Astrocyte (in vitro differentiated cells and primary cell): Measurements from ENCODE around the gene CLASP1.

Experiments used
- EZH2 ChIP-seq: IDR thresholded peaks from 2 replicates; pipeline ENCODE4 v1.6.1; 2012; ENCODE audit warnings: mild to moderate bottlenecking, low read length, inconsistent platforms; ENCODE audit not compliant: insufficient read depth
- TF ChIP-seq, protein P1 (sequence below): IDR thresholded peaks from 2 replicates; pipeline ENCODE4 v1.5.1; 2011; ENCODE audit warnings: low read depth, mild to moderate bottlenecking, inconsistent platforms, low read length, moderate library complexity; ENCODE audit not compliant: insufficient read depth

DNA sequence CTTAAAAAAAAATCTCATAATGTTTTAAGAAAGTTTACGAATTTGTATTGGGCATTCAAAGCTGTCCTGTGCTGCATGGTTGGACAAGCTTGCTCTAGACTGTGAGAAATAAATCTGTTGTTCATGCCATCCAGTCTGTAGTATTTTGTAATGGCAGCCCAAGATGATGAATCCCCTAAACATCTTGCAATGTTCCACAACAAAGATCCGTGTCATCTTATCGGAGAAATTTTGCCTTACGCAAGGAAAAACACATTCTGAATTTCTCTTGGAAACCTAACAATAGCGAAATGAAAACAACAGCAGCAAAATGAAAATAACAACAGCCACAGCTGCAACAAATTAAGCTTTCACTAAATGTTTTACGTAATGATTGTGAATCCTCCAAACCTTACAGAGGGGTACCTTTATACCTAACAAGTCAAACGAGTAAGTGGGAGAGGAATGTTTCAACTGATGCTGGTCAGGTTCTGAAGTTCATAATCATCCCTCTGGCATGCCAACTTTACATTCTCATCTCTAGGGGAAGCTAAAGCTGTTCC is 194.6 kb downstream of the CLASP1 start:
- TF ChIP-seq, protein P1, sequence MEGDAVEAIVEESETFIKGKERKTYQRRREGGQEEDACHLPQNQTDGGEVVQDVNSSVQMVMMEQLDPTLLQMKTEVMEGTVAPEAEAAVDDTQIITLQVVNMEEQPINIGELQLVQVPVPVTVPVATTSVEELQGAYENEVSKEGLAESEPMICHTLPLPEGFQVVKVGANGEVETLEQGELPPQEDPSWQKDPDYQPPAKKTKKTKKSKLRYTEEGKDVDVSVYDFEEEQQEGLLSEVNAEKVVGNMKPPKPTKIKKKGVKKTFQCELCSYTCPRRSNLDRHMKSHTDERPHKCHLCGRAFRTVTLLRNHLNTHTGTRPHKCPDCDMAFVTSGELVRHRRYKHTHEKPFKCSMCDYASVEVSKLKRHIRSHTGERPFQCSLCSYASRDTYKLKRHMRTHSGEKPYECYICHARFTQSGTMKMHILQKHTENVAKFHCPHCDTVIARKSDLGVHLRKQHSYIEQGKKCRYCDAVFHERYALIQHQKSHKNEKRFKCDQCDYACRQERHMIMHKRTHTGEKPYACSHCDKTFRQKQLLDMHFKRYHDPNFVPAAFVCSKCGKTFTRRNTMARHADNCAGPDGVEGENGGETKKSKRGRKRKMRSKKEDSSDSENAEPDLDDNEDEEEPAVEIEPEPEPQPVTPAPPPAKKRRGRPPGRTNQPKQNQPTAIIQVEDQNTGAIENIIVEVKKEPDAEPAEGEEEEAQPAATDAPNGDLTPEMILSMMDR, result no peak
- no peak for TF ChIP-seq EZH2
